NT2/D1 (cell line): ENCODE results near the gene NUP50.

Source experiments
- DNase-seq: peaks from one replicate; pipeline ENCODE4 v3.0.0-alpha.2; 2011; ENCODE audit warnings: low read depth, low spot score
- H3K27me3 ChIP-seq: 2 replicates; pipeline ENCODE4 v1.6.0; 2011; ENCODE audit warnings: mild to moderate bottlenecking; ENCODE audit not compliant: insufficient read length, insufficient read depth
- H3K36me3 ChIP-seq: 2 replicates; pipeline ENCODE4 v1.6.1; 2011; ENCODE audit warnings: mild to moderate bottlenecking, low read length, mixed read lengths; ENCODE audit not compliant: insufficient read depth, insufficient read length
- H3K4me1 ChIP-seq: 2 replicates; pipeline ENCODE4 v1.5.1; 2011; ENCODE audit not compliant: insufficient read depth, insufficient read length
- H3K4me3 ChIP-seq: 2 replicates; pipeline ENCODE4 v1.5.1; 2011; ENCODE audit warnings: low read depth; ENCODE audit not compliant: insufficient read length
- H3K9ac ChIP-seq: 2 replicates; pipeline ENCODE4 v1.6.0; 2011; ENCODE audit warnings: low read depth; ENCODE audit not compliant: insufficient read length
- H3K9me3 ChIP-seq: 2 replicates; pipeline ENCODE4 v1.5.1; 2011; ENCODE audit warnings: mild to moderate bottlenecking, low read length; ENCODE audit not compliant: insufficient read depth
- SUZ12 ChIP-seq: IDR thresholded peaks from 2 replicates; pipeline ENCODE4 v1.6.1; 2011; ENCODE audit not compliant: insufficient read length, insufficient read depth; ENCODE audit errors: extremely low read depth
- YY1 ChIP-seq: IDR thresholded peaks from 2 replicates; pipeline ENCODE4 v1.6.1; 2011; ENCODE audit not compliant: insufficient read length, insufficient read depth
- ZNF274 ChIP-seq: IDR thresholded peaks from 2 replicates; pipeline ENCODE4 v1.6.1; 2011; ENCODE audit warnings: mild to moderate bottlenecking, low read depth, low read length

NUP50 gene

GRCh38 chr22:45233827-45234226 lies 70.1 kb downstream of the NUP50 start:
- Histone ChIP-seq H3K9ac (no peak overlapping the region), H3K36me3 (peaks cover 33% of the 10 kb centered on the region), H3K4me1 (peaks cover 7% of the 10 kb centered on the region), H3K9me3 (no peaks in the 10 kb centered on the region), H3K27me3 (no peaks in the 10 kb centered on the region), H3K4me3 (no peak overlapping the region)
- no peak for DNase-seq
- no peak for TF ChIP-seq SUZ12

- TF ChIP-seq SUZ12 (no peak), YY1 (no peak), ZNF274 (no peak)
- Histone ChIP-seq H3K27me3 (peaks cover 3% of the 10 kb centered on the region), H3K4me1 (peaks cover 17% of the 10 kb centered on the region), H3K9me3 (no peaks in the 10 kb centered on the region), H3K36me3 (peaks cover 36% of the 10 kb centered on the region), H3K9ac (no peak overlapping the region), H3K4me3 (no peak overlapping the region)
- DNase-seq: no peak
Observed at GRCh38 chr22:45235101-45235777, 71.5 kb downstream of the NUP50 start.

GRCh38 chr22:45235851-45236342 lies 72.2 kb downstream of the NUP50 start:
- no peak overlapping the region for H3K4me3 ChIP-seq
- no peak for DNase-seq
- no peaks in the 10 kb centered on the region for H3K9me3 ChIP-seq
- H3K36me3 ChIP-seq: peaks cover 36% of the 10 kb centered on the region
- peaks cover 4% of the 10 kb centered on the region for H3K27me3 ChIP-seq
- no peak for TF ChIP-seq SUZ12
- no peak for TF ChIP-seq ZNF274
- H3K4me1 ChIP-seq: peaks cover 17% of the 10 kb centered on the region
- no peak overlapping the region for H3K9ac ChIP-seq

- H3K4me3 ChIP-seq: no peak overlapping the region
- H3K36me3 ChIP-seq: peaks cover 36% of the 10 kb centered on the region
- peaks cover 13% of the 10 kb centered on the region for H3K27me3 ChIP-seq
- DNase-seq: no peak
- peaks cover 17% of the 10 kb centered on the region for H3K4me1 ChIP-seq
- H3K9me3 ChIP-seq: no peaks in the 10 kb centered on the region
- TF ChIP-seq YY1 (no peak), SUZ12 (no peak)
- H3K9ac ChIP-seq: peak overlapping the region; percentile 26
Observed at GRCh38 chr22:45237065-45237990, 73.6 kb downstream of the NUP50 start.
